BLaER1 (cell line): Measurements from ENCODE around the gene SLC26A1.

ENCODE experiments used
- H3K27ac ChIP-seq: shearing (Covaris generic); formaldehyde crosslinking; 2 replicates; pipeline ENCODE4 v1.8.1; 2022
- H3K27me3 ChIP-seq: shearing (Covaris generic); formaldehyde crosslinking; 2 replicates; pipeline ENCODE4 v1.8.1; 2022
- H3K36me3 ChIP-seq: shearing (Covaris generic); formaldehyde crosslinking; 2 replicates; pipeline ENCODE4 v1.8.1; 2022
- H3K4me1 ChIP-seq: shearing (Covaris generic); formaldehyde crosslinking; 2 replicates; pipeline ENCODE4 v1.8.1; 2022
- H3K4me2 ChIP-seq: shearing (Covaris generic); formaldehyde crosslinking; 2 replicates; pipeline ENCODE4 v1.8.1; 2022
- H3K4me3 ChIP-seq: shearing (Covaris generic); formaldehyde crosslinking; 2 replicates; pipeline ENCODE4 v1.8.1; 2022
- H3K9ac ChIP-seq: shearing (Covaris generic); formaldehyde crosslinking; 2 replicates; pipeline ENCODE4 v1.8.1; 2022
- H3K9me3 ChIP-seq: shearing (Covaris generic); formaldehyde crosslinking; 2 replicates; pipeline ENCODE4 v1.8.1; 2022
- H4K20me1 ChIP-seq: shearing (Covaris generic); formaldehyde crosslinking; 2 replicates; pipeline ENCODE4 v1.8.1; 2022
- Cebpa-rat ChIP-seq: shearing (Covaris generic); IDR thresholded peaks from 2 replicates; pipeline ENCODE4 v1.8.1; 2022

The SLC26A1 gene

GRCh38 chr4:1014291-1015167 lies 21.3 kb upstream of the SLC26A1 start:
- no peaks in the 10 kb centered on the region for H3K9me3 ChIP-seq
- peak overlapping the region; percentile 98 for H3K4me2 ChIP-seq
- peaks cover 20% of the 10 kb centered on the region for H3K36me3 ChIP-seq
- peak overlapping the region; percentile 69; the same call in 1 of the 2 replicates for H3K27ac ChIP-seq
- peak overlapping the region; percentile 70; the same call in 1 of the 2 replicates for H3K9ac ChIP-seq
- no peak for TF ChIP-seq Cebpa-rat
- H3K27me3 ChIP-seq: peaks cover 15% of the 10 kb centered on the region
- peaks cover 86% of the 10 kb centered on the region for H3K4me1 ChIP-seq
- H3K4me3 ChIP-seq: no peak overlapping the region
- H4K20me1 ChIP-seq: peaks cover 87% of the 10 kb centered on the region

- Histone ChIP-seq H3K9ac (peak overlapping the region; percentile 81), H4K20me1 (peaks cover 82% of the 10 kb centered on the region), H3K27me3 (peaks cover 24% of the 10 kb centered on the region), H3K27ac (no peak overlapping the region; the same call in 1 of the 2 replicates), H3K4me2 (peak overlapping the region; percentile 98), H3K4me3 (no peak overlapping the region), H3K9me3 (no peaks in the 10 kb centered on the region), H3K4me1 (peaks cover 83% of the 10 kb centered on the region), H3K36me3 (peaks cover 20% of the 10 kb centered on the region)
- no peak for TF ChIP-seq Cebpa-rat
Observed at GRCh38 chr4:1013225-1014073, 20.2 kb upstream of the SLC26A1 start.

GRCh38 chr4:1012034-1012739 lies 19.0 kb upstream of the SLC26A1 start:
- H3K4me1 ChIP-seq: peaks cover 71% of the 10 kb centered on the region
- peaks cover 20% of the 10 kb centered on the region for H3K36me3 ChIP-seq
- peaks cover 37% of the 10 kb centered on the region for H3K27me3 ChIP-seq
- no peaks in the 10 kb centered on the region for H3K9me3 ChIP-seq
- peak overlapping the region; percentile 98 for H3K4me2 ChIP-seq
- no peak for TF ChIP-seq Cebpa-rat
- peaks cover 69% of the 10 kb centered on the region for H4K20me1 ChIP-seq
- peak overlapping the region; percentile 76 for H3K4me3 ChIP-seq
- peak overlapping the region; percentile 81 for H3K9ac ChIP-seq
- peak overlapping the region; percentile 71 for H3K27ac ChIP-seq

GRCh38 chr4:1011666-1012033 lies 18.4 kb upstream of the SLC26A1 start:
- H3K27me3 ChIP-seq: peaks cover 42% of the 10 kb centered on the region
- H3K4me3 ChIP-seq: peak overlapping the region; percentile 76
- H3K4me1 ChIP-seq: peaks cover 65% of the 10 kb centered on the region
- H3K4me2 ChIP-seq: no peak overlapping the region
- H3K9ac ChIP-seq: no peak overlapping the region
- peaks cover 5% of the 10 kb centered on the region; the same call in 1 of the 2 replicates for H3K9me3 ChIP-seq
- peaks cover 64% of the 10 kb centered on the region for H4K20me1 ChIP-seq
- TF ChIP-seq Cebpa-rat: no peak
- H3K36me3 ChIP-seq: peaks cover 20% of the 10 kb centered on the region
- H3K27ac ChIP-seq: no peak overlapping the region

DNA sequence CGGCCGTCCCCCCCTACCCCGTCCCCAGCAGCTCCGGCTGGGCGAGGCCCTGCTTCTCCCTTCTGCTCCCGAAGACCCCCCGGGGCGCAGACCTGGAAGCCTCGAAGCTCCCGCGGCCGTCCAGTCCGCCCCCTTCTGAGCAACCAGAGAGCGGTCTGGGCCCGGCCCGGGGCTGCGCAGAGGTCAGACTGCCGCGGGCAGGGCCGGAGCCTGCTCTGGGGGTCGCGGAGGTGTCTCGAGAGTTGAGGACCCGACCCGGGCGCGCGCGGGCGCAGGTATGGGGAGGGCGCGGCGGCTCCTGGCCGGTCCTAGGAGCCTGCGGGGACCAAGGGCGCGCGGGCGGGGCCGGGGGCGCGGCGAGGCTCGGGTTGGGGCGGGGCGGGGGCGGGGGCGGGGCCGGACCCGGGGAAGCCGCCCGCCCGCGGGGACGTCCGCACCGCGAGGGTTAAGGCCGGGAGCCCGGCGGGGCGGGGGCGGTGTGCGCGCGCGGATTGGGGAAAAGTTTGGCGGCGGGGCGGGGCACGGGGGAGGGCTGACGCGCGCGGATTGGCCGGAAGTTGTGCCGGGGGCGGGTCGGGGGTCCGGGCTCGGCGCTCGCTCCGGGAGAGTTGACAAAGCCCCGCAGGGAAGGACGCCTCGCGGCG lies 17.9 kb upstream of the SLC26A1 start, which contains the start of gene FGFRL1:
FGFRL1 (plus strand) TSS at position 605 of the 644 bp plus-strand sequence. CDS start 860 bp downstream, outside the sequence.
- peak within 1 kb of the TSS; percentile 81 for H3K9ac ChIP-seq
- peaks cover 47% of the 10 kb centered on the region for H3K27me3 ChIP-seq

GRCh38 chr4:1010395-1011021 lies 17.3 kb upstream of the SLC26A1 start:
- H3K36me3 ChIP-seq: peaks cover 20% of the 10 kb centered on the region
- H3K27me3 ChIP-seq: peaks cover 53% of the 10 kb centered on the region
- H3K27ac ChIP-seq: no peak overlapping the region
- H3K9ac ChIP-seq: no peak overlapping the region
- peak overlapping the region; percentile 69 for H3K4me3 ChIP-seq
- peaks cover 54% of the 10 kb centered on the region for H3K4me1 ChIP-seq
- no peak for TF ChIP-seq Cebpa-rat
- peak overlapping the region; percentile 96 for H3K4me2 ChIP-seq
- H3K9me3 ChIP-seq: peaks cover 10% of the 10 kb centered on the region; the same call in 1 of the 2 replicates
- H4K20me1 ChIP-seq: peaks cover 53% of the 10 kb centered on the region

More for the DNA sequence above, 17.9 kb upstream of the SLC26A1 start, which contains the start of gene FGFRL1:
- Histone ChIP-seq H3K27ac (peak within 1 kb of the TSS; percentile 71), H3K4me3 (peak within 1 kb of the TSS; percentile 76), H3K36me3 (peaks cover 20% of the 10 kb centered on the region), H3K4me1 (peaks cover 60% of the 10 kb centered on the region), H3K9me3 (peaks cover 10% of the 10 kb centered on the region; the same call in 1 of the 2 replicates), H4K20me1 (peaks cover 59% of the 10 kb centered on the region), H3K4me2 (peak within 1 kb of the TSS; percentile 98)
- TF ChIP-seq Cebpa-rat: no peak

DNA sequence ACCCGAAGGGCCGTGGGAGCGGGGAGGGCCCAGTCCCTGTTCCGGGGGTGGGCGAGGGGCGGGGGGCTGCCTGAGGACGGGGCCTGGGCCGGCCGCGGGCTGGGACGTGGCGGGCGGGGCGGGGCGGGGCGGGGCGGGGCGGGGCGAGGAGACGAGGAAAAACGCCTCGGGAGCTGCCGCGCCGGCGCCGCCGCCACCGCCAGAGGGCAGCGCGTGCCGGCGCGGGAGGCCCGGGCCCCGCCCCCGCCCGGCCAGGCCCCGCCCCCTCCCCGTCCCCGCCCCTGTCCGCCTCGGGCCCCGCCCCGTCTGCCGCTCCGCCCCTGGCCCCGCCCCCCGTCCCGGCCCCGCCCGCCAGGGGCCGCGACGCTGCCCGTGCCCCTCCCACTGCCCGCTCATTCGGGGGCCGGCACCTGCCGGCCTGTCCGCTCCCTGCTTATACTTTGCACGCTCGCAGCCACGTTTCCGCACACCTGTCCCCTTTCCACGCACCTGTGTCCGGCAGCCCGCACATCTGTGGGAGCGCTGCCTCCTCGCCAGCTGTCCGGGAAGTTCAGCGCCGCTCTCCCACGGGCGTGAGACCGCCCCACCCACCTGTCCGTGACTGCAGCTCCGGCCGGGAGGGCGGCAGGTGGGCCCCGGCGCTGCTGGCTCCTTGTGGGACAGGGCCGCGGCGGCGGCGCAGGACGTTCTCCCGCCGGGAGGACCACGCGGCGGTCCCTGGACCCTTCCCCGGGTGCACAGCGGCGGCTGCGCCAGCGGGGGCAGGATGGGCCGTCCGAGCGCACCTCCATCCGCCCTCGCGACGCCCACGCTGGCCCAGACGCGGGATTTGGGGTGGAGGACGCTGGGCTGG lies 16.6 kb upstream of the SLC26A1 start:
- peak overlapping the region; percentile 69 for H3K4me3 ChIP-seq
- peaks cover 51% of the 10 kb centered on the region for H4K20me1 ChIP-seq
- peak overlapping the region; percentile 96 for H3K4me2 ChIP-seq
- H3K27ac ChIP-seq: no peak overlapping the region
- peaks cover 18% of the 10 kb centered on the region for H3K36me3 ChIP-seq
- H3K4me1 ChIP-seq: peaks cover 54% of the 10 kb centered on the region
- peaks cover 60% of the 10 kb centered on the region for H3K27me3 ChIP-seq
- no peak overlapping the region for H3K9ac ChIP-seq
- TF ChIP-seq Cebpa-rat: no peak
- H3K9me3 ChIP-seq: peaks cover 10% of the 10 kb centered on the region; the same call in 1 of the 2 replicates
